Bone marrow (tissue), 2 donors: Measurements from ENCODE around the gene ADAD1.
"Not testable (repeated sequence)": the region's sequence is repeated elsewhere in the genome, so short reads cannot be mapped to it uniquely, and the experiment has no call there.

Experiments used
- DNase-seq, 2 donors: peaks; one replicate each; lab custom pipeline; 2025; lab: John Stamatoyannopoulos, UW

ADAD1 gene

DNA sequence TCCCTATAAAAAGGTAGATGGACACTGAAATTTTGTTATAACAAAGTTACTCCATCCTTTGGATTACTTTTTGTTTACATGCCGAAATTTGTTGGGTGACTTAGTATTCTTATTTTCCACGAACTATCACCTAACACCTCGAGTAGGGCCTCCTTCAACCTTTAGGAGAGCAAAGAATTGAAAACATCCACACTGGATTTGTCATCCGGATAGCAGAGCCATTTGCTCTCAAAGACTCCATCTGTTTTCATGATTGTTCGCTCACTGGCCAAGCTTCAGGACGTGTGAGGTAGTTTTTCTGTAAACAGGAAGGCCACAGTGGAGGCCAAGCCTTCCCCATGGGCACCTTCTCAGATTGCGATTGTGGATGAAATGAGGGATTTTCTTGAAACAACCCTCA lies at the start of gene ADAD1:
Gene ADAD1, plus strand, starts transcription at position 301 of the 400 bp plus-strand sequence. CDS start 1,059 bp downstream, outside the sequence.
- DNase-seq, result no peak

- no peak for DNase-seq
Observed at GRCh38 chr4:122329876-122330565, 48.8 kb upstream of the ADAD1 start.

GRCh38 chr4:122331195-122331594 lies 47.6 kb upstream of the ADAD1 start:
- DNase-seq, result no peak

GRCh38 chr4:122334828-122335227 lies 44.0 kb upstream of the ADAD1 start:
- DNase-seq, result no peak

DNA sequence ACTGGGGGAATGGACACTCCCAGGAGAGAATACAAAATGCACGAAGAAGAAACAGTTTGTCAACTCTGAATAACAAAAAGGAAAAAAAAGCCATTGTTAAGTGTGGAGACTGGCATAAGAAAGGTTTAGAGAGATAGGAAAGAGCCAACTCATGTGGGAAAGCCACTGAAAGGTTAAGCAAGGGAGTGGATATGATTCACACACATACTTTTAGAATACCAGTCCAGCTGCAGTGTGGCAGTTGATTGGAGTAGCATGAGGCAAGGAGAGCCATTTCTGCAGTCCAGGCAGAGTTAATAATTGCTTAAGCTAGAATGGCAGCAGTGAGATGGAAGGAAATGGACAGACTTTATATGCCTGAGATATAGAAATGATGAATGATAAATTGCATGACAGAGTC lies 36.9 kb upstream of the ADAD1 start:
- no peak for DNase-seq

DNA sequence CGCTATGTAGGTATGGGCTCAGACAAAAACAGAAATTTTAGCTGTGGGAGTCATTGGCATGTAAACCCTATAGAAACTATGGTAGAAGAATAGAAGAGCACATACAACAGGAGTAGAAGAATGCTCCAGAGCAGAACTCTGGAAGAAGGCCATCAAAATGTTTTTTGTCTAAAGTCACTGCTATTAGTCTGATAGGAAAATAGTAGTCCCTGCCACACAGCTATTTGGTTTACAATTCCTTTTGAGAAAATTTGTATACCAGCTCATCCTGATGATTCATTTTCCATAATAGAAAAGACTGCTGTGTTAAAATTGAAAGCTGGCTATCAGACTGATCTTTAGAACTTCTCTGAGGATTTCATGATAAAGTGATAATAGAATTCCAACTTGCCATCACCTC lies 32.8 kb upstream of the ADAD1 start:
- DNase-seq, result no peak

- DNase-seq, result no peak
Observed at GRCh38 chr4:122346503-122346902, 32.3 kb upstream of the ADAD1 start.

GRCh38 chr4:122356317-122356808 lies 22.4 kb upstream of the ADAD1 start:
- no peak for DNase-seq

- DNase-seq, result no peak
Observed at GRCh38 chr4:122360754-122361153, 18.1 kb upstream of the ADAD1 start.

DNA sequence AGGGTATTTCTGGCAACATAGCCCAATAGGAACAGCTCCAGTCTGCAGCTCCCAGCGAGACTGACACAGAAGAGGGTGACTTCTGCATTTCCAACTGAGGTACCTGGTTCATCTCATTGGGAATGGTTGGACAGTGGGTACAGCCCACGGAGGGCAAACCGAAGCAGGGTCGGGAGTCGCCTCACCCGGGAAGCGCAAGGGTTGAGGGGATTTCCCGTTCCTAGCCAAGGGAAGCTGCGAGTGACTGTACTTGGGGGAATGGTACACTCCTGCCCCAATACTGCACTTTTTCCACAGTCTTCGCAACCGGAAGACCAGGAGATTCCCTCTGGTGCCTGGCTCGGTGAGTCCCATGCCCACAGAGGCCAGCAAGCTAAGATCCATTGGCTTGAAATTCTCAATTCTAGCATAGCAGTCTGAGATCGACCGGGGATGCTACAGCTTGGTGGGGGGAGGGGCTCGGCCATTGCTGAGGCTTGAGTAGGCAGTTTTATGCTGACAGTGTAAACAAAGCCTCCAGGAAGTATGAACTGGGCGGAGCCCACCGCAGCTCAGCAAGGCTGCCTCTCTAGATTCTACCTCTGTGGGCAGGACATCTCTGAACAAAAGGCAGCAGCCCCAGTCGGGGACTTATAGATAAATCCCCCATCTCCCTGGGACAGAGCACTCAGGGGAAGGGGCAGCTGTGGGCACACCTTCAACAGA lies 14.0 kb upstream of the ADAD1 start:
- DNase-seq, result no peak

- not testable (repeated sequence) for DNase-seq
Observed at GRCh38 chr4:122368786-122369185, 10.0 kb upstream of the ADAD1 start.

- no peak for DNase-seq
Observed at GRCh38 chr4:122377352-122377751, 1.5 kb upstream of the ADAD1 start.

DNA sequence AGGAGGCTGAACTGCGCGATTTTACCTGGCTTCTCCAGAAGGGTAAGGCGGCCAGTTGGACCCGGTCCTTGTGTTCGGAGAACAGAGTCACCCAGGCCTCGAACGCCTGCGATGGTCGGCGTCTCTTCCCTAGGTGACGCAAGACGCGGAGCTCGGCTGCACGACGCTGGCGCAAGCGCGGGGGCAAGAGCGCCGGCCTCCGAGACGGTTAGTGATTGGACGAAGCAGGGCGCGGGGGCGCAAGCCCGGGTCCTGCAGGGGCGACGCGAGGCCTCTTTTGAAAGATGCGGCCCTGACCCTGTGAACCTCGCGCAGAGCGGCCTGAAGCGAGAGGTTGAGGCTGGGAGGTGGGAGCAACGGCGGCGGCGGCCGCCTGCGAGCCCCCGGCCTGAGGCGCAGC lies 428 bp downstream of the ADAD1 start:
- DNase-seq, result no peak

GRCh38 chr4:122383341-122383740 lies 4.5 kb downstream of the ADAD1 start:
- no peak for DNase-seq

GRCh38 chr4:122384245-122384644 lies 5.4 kb downstream of the ADAD1 start:
- no peak for DNase-seq

DNA sequence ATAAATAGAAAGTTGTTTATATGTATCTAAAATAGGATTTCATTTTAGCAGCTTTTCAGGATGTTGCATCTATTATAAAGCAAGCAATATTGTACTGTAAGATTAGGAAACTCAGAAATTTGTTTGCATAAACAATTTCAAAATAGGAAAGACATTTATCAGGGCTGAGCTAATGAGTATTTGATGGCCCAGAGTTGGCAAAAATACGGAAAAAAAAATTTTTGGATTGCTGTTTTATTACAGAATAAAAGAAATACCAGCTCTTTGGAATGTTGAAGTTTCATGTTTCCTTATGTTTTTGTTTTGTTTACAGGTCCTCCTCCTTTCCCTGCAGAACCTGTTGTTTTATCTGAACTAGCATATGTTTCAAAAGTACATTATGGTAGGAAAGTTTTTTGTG lies 14.5 kb downstream of the ADAD1 start:
- no peak for DNase-seq

GRCh38 chr4:122403861-122404260 lies 25.1 kb downstream of the ADAD1 start:
- DNase-seq, result no peak

DNA sequence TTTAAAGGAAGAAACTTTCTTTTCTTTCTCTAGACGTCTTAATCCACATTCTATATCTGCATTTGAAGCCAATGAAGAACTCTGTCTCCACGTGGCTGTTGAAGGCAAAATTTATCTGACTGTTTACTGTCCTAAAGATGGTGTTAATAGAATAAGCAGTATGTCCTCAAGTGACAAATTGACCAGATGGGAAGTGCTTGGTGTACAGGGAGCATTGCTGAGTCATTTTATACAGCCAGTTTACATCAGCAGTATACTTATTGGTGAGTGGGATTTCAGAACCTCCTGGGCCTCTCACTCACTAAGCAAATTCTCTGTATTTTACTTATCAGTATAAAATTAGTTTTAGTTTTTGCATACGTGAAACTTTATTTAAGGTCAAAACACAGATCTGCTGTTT lies 33.7 kb downstream of the ADAD1 start:
- no peak for DNase-seq

DNA sequence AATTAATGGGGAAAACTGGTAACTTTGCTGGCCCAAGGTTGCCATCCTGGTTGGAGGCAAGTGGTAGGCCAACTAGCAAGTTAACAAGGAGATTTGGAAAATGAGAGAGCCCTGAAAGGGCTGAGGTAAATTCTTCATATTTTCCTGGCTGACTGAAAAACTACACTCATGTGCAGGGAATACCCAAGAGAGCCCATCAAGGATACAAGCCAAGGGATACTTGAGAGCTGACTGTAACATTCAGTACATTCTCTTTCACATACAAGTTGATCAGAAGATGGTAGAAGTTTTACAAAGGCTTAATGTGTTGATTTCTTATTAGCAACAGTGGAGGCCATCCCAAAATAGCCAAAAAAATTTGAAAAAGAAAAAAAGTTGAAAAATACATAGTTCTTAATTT lies 44.4 kb downstream of the ADAD1 start:
- DNase-seq, result no peak

GRCh38 chr4:122431351-122431750 lies 52.5 kb downstream of the ADAD1 start:
- no peak for DNase-seq

DNA sequence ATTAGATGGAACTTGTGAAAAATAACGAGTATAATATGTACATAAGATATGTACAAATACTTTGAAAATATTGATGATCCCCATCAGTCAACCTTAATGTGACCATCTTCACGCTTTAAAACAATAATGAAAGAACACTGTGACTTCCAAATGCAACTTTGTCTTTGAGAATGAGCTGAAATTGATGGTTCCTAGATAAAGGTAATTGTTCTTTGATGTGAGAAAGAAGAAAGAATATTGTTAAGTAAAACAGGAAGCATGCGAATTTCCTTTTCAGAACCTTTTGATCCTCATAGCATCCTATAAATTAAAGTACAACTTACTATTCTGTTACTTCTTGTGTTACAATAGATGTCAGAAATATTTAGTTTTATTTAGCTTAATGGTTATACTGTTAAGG lies 55.5 kb downstream of the ADAD1 start:
- DNase-seq, result no peak

GRCh38 chr4:122450847-122451246 lies 72.0 kb downstream of the ADAD1 start:
- DNase-seq, result no peak

GRCh38 chr4:122453384-122453995 lies 74.7 kb downstream of the ADAD1 start:
- no peak for DNase-seq
